Skeletal muscle tissue (tissue), 4 donors: ENCODE measurements around the gene SDK1. TPM values are rescaled to one million over a fixed set of nuclear protein-coding genes. Genes with fewer than 3 reads are reported as not detected.
"Not testable (repeated sequence)": the region's sequence is repeated elsewhere in the genome, so short reads cannot be mapped to it uniquely, and the experiment has no call there.

Experiments
- H3K27ac ChIP-seq: one replicate; pipeline ENCODE4 v1.7.0; 2013; ENCODE audit warnings: mild to moderate bottlenecking, low read depth, low read length, inconsistent platforms
- H3K27me3 ChIP-seq, 3 donors: one replicate each; pipeline ENCODE4 v1.7.0; 2013; ENCODE audit warnings: low read length in 3 of 3; ENCODE audit not compliant: control insufficient read depth in 3 of 3, insufficient read depth in 3 of 3
- H3K36me3 ChIP-seq, 3 donors: one replicate each; pipeline ENCODE4 v1.7.0; 2013; ENCODE audit warnings: low read length in 3 of 3; ENCODE audit not compliant: control insufficient read depth in 3 of 3, insufficient read depth in 3 of 3
- H3K4me1 ChIP-seq, 3 donors: one replicate each; pipeline ENCODE4 v1.7.0; 2013; ENCODE audit warnings: low read length in 3 of 3, mild to moderate bottlenecking in 3 of 3; ENCODE audit not compliant: control insufficient read depth in 3 of 3, insufficient read depth in 3 of 3
- H3K4me3 ChIP-seq, 3 donors: one replicate each; pipeline ENCODE4 v1.7.0; 2013; ENCODE audit warnings: low read length in 3 of 3
- H3K9ac ChIP-seq, 3 donors: one replicate each; pipeline ENCODE4 v1.7.0; 2013; ENCODE audit warnings: low read length in 3 of 3, mild to moderate bottlenecking in 3 of 3, moderate library complexity in 2 of 3, low read depth in 1 of 3
- H3K9me3 ChIP-seq, 3 donors: one replicate each; pipeline ENCODE4 v1.7.0; 2013; ENCODE audit warnings: low read length in 3 of 3; ENCODE audit not compliant: control insufficient read depth in 3 of 3
- total RNA-seq: library from RNA; depleted of rRNA; stranded (reverse); fragments of >200 nt; gene quantifications from one replicate; pipeline ENCODE4 v1.2.3, GENCODE V29; 2014
- donor health status: Osteomylitis.

SDK1 gene
- total RNA-seq, 1 donor from 2014 or later, result 3.7 TPM

GRCh38 chr7:4308205-4308590 is 1007.1 kb downstream of the SDK1 start:
- Histone ChIP-seq H3K4me1 (no peaks in the 10 kb centered on the region), H3K36me3 (no peaks in the 10 kb centered on the region), H3K27ac (no peak overlapping the region), H3K9me3 (no peaks in the 10 kb centered on the region), H3K4me3 (no peak overlapping the region), H3K9ac (no peak overlapping the region), H3K27me3 (peaks cover 0 to 6% (median 0%) of the 10 kb centered on the region in 3 donors)

DNA sequence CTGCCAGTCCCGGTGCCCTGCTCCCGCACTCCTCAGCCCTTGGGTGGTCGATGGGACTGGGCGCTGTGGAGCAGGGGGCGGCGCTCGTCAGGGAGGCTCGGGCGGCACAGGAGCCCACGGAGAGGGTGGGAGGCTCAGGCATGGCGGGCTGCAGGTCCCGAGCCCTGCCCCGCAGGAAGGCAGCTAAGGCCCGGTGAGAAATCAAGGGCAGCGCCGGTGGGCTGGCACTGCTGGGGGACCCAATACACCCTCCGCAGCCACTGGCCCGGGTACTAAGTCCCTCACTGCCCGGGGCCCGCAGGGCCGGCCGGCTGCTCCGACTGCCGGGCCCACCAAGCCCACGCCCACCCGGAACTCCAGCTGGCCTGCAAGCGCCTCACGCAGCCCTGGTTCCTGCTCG is 1012.9 kb downstream of the SDK1 start:
- H3K4me1 ChIP-seq, H3K36me3 ChIP-seq, H3K27ac ChIP-seq, H3K27me3 ChIP-seq, H3K9me3 ChIP-seq, H3K4me3 ChIP-seq, H3K9ac ChIP-seq: not testable (repeated sequence)

DNA sequence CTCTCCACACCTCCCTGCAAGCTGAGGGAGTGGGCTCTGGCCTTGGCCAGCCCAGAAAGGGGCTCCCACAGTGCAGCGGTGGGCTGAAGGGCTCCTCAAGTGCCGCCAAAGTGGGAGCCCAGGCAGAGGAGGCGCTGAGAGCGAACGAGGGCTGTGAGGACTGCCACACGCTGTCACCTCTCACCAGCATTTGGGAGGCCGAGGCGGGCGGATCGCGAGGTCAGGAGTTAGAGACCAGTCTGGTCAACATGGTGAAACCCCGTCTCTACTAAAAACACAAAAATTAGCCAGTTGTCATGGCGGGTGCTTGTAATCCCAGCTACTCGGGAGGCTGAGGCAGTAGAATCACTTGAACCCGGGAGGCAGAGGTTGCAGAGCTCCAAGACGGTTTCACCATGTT is 1013.3 kb downstream of the SDK1 start:
- not testable (repeated sequence) for H3K27ac ChIP-seq, H3K4me3 ChIP-seq, H3K36me3 ChIP-seq, H3K27me3 ChIP-seq, H3K9ac ChIP-seq, H3K9me3 ChIP-seq, H3K4me1 ChIP-seq
